Psoas muscle (tissue), 8 donors: ENCODE results near the gene ETNK1. TPM values are rescaled to one million over a fixed set of nuclear protein-coding genes. Genes with fewer than 3 reads are reported as not detected.
"Not testable (repeated sequence)": the region's sequence is repeated elsewhere in the genome, so short reads cannot be mapped to it uniquely, and the experiment has no call there.

Source experiments
- ATAC-seq, 4 donors: fragments of 200-7000 bp; cut with Tn5 transposase; one replicate each; pipeline ENCODE4 v1.9.1; 2020; ENCODE audit warnings: moderate library complexity in 3 of 4, mild to moderate bottlenecking in 2 of 4
- DNase-seq, 2 donors: peaks; one replicate each; pipeline ENCODE4 v3.0.0-alpha.2; 2020
- H3K27ac ChIP-seq: fragments of 200-600 bp; one replicate; pipeline ENCODE4 v1.8.0; 2022
- H3K27me3 ChIP-seq, 3 donors: fragments of 200-600 bp in 1 of 3; one replicate each; pipeline versions ENCODE4 v1.6.1 to v1.8.0; 2013 to 2022; ENCODE audit warnings: low read length in 2 of 3, mild to moderate bottlenecking in 2 of 3, moderate library complexity in 1 of 3; ENCODE audit not compliant: insufficient read depth in 3 of 3
- H3K36me3 ChIP-seq, 2 donors: fragments of 200-600 bp in 1 of 2; one replicate each; pipeline versions ENCODE4 v1.6.1 to v1.8.0; 2013 to 2022; ENCODE audit warnings: low read depth in 1 of 2, mild to moderate bottlenecking in 1 of 2, moderate library complexity in 1 of 2; ENCODE audit not compliant: insufficient read depth in 1 of 2
- H3K4me1 ChIP-seq: fragments of 200-600 bp; one replicate; pipeline ENCODE4 v1.8.0; 2022
- H3K4me3 ChIP-seq: fragments of 200-600 bp; one replicate; pipeline ENCODE4 v1.8.0; 2022; ENCODE audit warnings: mild to moderate bottlenecking
- H3K9me3 ChIP-seq: fragments of 200-600 bp; one replicate; pipeline ENCODE4 v1.8.0; 2022
- WGBS, 3 donors: extraction: QIAGEN DNeasy Blood & Tissue Kit; methylation state at CpG; one replicate each; pipeline versions ENCODE4 v1.1.6 to v1.1.7; 2013; 5-methylcytosine and 5-hydroxymethylcytosine counted together
- intact Hi-C, 2 donors: fragments of 100-400 bp; cut with DNase I; formaldehyde crosslinking; loops; one replicate each; pipeline versions ENCODE4 v1.11.0 to v1.14.2; 2022
- polyA plus RNA-seq, 3 donors: library from polyadenylated mRNA; stranded (reverse); fragments of 200-250 nt; gene quantifications; one replicate each; pipeline ENCODE4 v1.2.3, GENCODE V29; 2013
- total RNA-seq, 4 donors: library from RNA; stranded (reverse); fragmentation: NEBNext Ultra II Directional in 2 of 4; extraction: Animal tissue kit (Norgen Biotek cat#: 25700) in 2 of 4; gene quantifications; one replicate each; pipeline versions ENCODE4 v1.2.1 to v1.2.4, GENCODE V29; 2021 to 2023
- TF ChIP-seq, protein P1 (sequence below): fragments of 200-600 bp; IDR thresholded peaks from one replicate; pipeline ENCODE4 v1.8.0; 2022; ENCODE audit warnings: antibody characterized with exemption
- donor health status: healthy with polysubstance abuse.
- donor health status: DM: no; HTN: no; CAD: no; lungs with moderate emphysema.
- donor health status: Bipolar disorder and iron deficiency.
- donor health status: healthy.
- donor health status: DM: yes; HTN: yes; CAD: no.
- donor health status: DM: no; HTN: no; CAD: no.
- donor health status: DM: no; HTN: no; CAD: no.
- donor health status: DM: yes; HTN: yes; CAD: no.

ETNK1 gene
- total and polyA plus RNA-seq, 7 donors: 2.6 to 13.2 (median 8.7) TPM

DNA sequence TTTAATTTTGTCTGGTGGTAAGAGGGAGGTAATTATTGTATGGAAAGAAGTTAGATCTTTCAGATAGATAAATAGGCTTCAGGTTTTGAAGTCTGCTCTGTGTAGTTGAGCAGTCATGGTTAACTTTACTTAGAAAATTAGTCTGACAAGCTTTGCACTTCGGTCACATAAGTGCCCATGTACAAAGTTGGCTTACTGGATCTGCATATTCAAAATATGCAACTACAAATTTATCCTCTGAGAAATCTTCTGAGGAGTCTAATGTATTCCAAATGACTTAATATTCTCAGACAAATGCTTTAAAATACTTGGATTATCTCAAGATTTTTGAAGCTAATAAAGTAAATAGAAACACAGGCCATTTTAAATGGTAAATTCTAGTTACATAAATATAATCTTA lies 61.2 kb downstream of the ETNK1 start:
- TF ChIP-seq, protein P1, sequence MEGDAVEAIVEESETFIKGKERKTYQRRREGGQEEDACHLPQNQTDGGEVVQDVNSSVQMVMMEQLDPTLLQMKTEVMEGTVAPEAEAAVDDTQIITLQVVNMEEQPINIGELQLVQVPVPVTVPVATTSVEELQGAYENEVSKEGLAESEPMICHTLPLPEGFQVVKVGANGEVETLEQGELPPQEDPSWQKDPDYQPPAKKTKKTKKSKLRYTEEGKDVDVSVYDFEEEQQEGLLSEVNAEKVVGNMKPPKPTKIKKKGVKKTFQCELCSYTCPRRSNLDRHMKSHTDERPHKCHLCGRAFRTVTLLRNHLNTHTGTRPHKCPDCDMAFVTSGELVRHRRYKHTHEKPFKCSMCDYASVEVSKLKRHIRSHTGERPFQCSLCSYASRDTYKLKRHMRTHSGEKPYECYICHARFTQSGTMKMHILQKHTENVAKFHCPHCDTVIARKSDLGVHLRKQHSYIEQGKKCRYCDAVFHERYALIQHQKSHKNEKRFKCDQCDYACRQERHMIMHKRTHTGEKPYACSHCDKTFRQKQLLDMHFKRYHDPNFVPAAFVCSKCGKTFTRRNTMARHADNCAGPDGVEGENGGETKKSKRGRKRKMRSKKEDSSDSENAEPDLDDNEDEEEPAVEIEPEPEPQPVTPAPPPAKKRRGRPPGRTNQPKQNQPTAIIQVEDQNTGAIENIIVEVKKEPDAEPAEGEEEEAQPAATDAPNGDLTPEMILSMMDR: no peak
- H3K4me1 ChIP-seq: no peaks in the 10 kb centered on the region
- ATAC-seq: no peak

DNA sequence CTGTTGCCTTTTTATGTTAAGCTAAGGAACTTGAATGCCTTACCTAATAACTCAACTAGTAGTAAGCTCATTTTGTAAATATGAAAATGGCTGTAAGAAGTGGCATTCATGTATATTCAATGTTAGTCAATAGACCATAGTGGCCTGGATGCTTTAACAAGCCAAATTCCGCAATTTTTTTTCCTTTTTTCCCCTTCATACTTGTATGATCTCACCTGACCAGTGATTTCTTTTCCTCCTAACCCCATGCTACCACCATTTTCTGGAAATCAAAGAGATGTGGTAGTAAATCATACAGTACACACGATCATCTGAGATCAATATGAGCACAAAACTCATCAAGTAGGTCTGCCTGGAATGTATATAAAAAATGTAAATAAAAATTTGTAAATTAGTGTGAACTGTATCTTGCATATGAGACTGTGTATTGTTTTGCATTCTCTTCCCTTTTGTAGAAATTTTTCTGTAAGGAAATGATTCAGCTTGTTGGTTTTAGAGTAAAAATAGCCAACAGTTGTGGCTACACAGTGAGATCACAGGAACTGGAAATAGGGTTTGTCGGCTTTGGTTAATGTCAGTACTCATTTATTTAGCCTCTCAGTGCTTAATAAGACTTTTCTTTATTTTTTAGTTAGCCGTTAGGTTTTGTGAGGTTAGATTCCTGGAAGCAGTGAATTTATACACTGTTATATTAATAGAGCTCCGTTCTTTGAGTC lies 62.5 kb downstream of the ETNK1 start:
- H3K27ac ChIP-seq: no peak overlapping the region
- ATAC-seq: no peak
- H3K36me3 ChIP-seq: peaks cover 0 to 15% of the 10 kb centered on the region in 2 donors
- H3K4me3 ChIP-seq: no peak overlapping the region
- H3K27me3 ChIP-seq: no peaks in the 10 kb centered on the region
- H3K9me3 ChIP-seq: no peaks in the 10 kb centered on the region
- WGBS, 3 donors: 78 to 79% (median 78%) methylated on average over 5 of the region's 5 CpGs
- TF ChIP-seq, protein P1: no peak
- intact Hi-C loops: no loop called here
- no peak for DNase-seq
- no peaks in the 10 kb centered on the region for H3K4me1 ChIP-seq

More for the DNA sequence above, 61.2 kb downstream of the ETNK1 start:
- DNase-seq: no peak
- intact Hi-C loops: no loop called here
- Histone ChIP-seq H3K27me3 (no peaks in the 10 kb centered on the region), H3K9me3 (no peaks in the 10 kb centered on the region), H3K36me3 (peaks cover 0 to 23% of the 10 kb centered on the region in 2 donors), H3K27ac (no peak overlapping the region), H3K4me3 (no peak overlapping the region)
- whole genome bisulfite sequencing, 3 donors: 91 to 94% (median 93%) methylated on average over 1 of the region's 1 CpG

DNA sequence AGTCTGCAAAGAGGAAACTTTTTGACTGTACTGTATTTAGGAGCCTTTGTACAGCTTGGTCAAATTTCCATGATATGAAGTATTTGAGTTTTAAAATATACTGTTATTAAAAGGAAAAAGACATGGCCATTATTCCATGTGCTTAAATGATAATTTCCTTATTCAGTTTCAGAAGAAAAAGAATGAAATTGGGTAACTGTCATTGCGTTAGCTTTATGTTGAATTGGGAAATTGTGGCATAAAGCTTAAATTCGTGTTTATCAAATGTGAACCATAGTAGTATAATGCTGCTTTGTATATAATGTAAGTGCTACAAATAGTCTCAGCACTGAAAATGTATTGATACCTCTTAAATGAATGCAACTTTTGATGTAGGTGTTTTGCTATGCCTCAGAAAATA lies 64.9 kb downstream of the ETNK1 start:
- H3K9me3 ChIP-seq: no peaks in the 10 kb centered on the region
- no peaks in the 10 kb centered on the region for H3K4me1 ChIP-seq
- WGBS, 3 donors: 94 to 97% (median 94%) methylated on average over 2 of the region's 2 CpGs
- no peak overlapping the region for H3K27ac ChIP-seq
- peaks cover 0 to 7% of the 10 kb centered on the region in 2 donors for H3K36me3 ChIP-seq
- H3K27me3 ChIP-seq: no peaks in the 10 kb centered on the region
- no peak overlapping the region for H3K4me3 ChIP-seq
- intact Hi-C loops: no loop called here
- ATAC-seq (no peak), DNase-seq (no peak)
- TF ChIP-seq, protein P1: no peak

DNA sequence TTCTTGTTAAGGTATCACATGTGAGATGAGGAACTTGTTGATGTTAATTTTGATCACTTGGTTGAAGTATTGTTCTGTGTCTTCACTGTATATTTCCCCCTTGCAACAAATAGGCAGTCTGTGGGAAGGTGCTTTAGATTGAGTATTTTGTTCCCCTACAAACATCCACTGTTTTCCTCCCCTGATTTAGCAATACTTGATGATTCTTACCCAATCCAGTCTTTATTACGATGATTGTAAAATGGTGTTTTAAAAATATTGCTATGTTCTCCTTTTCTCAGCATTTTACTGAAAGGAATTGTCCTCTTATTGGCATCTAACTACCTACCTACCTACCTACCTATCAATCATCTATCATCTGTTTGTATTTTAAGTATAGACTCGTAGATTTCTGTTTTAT lies 66.3 kb downstream of the ETNK1 start:
- H3K27ac ChIP-seq: no peak overlapping the region
- TF ChIP-seq, protein P1: no peak
- H3K36me3 ChIP-seq: no peaks in the 10 kb centered on the region
- H3K9me3 ChIP-seq: no peaks in the 10 kb centered on the region
- DNase-seq (no peak), ATAC-seq (no peak)
- no peaks in the 10 kb centered on the region for H3K27me3 ChIP-seq
- H3K4me3 ChIP-seq: no peak overlapping the region
- 89 to 96% (median 95%) methylated on average over 2 of the region's 2 CpGs for WGBS, 3 donors
- H3K4me1 ChIP-seq: no peaks in the 10 kb centered on the region
- intact Hi-C loops: no loop called here

DNA sequence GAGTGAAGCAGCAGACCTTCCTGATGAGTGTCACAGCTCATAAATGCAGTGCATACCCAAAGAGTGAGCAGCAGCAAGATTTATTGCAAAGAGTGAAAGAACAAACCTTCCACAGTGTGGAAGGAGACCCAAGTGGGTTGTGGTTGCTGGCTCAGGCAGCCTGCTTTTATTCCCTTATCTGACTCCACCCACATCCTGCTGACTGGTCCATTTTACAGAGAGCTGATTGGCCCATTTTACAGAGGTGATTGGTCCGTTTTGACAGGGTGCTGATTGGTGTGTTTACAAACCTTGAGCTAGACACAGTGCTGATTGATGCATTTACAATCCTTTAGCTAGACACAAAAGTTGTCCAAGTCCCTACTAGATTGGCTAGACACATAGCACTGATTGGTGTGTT lies 67.5 kb downstream of the ETNK1 start:
- ATAC-seq, H3K4me3 ChIP-seq, DNase-seq, H3K4me1 ChIP-seq, H3K9me3 ChIP-seq, H3K27me3 ChIP-seq, intact Hi-C loops, H3K27ac ChIP-seq, H3K36me3 ChIP-seq: not testable (repeated sequence)
- WGBS, 3 donors: 82 to 88% (median 84%) methylated on average over 1 of the region's 1 CpG
